HCT116 (cell line): ENCODE measurements around the gene ANKRD39. TPM values are rescaled to one million over a fixed set of nuclear protein-coding genes. Genes with fewer than 3 reads are reported as not detected.

Source experiments
- ATAC-seq: fragments of 200-7000 bp; cut with Tn5 transposase; 2 replicates; pipeline ENCODE4 v1.9.1; 2020; ENCODE audit warnings: mild to moderate bottlenecking, moderate library complexity
- BruUV-seq: library from RNA; stranded (reverse); fragments of 400-500 nt; replicated peaks from 2 replicates; lab custom pipeline; 2021; lab: Mats Ljungman, UMichigan
- CTCF ChIA-PET: fragments of 300-600 bp; sonication (Branson Sonifier 250); formaldehyde crosslinking; loops from one replicate; lab custom pipeline; 2021; ENCODE audit warnings: antibody characterized with exemption; lab: Charles Lee
- POLR2A ChIA-PET: fragments of 300-600, 350-600 bp; sonication (Branson Sonifier 250); formaldehyde crosslinking; loops from one replicate; lab custom pipeline; 2021; ENCODE audit warnings: antibody characterized with exemption; lab: Charles Lee
- RAD21 ChIA-PET, 2 experiments: fragments of 300-600 bp; sonication (Branson Sonifier 250); formaldehyde crosslinking; loops; one replicate each; lab custom pipeline; 2023; ENCODE audit warnings: low total read pairs in 2 of 2; ENCODE audit not compliant: uncharacterized antibody in 2 of 2, unreplicated experiment in 2 of 2, low non-redundant PET in 1 of 2; lab: Charles Lee
- DNase-seq: peaks from one replicate; pipeline ENCODE4 v3.0.0-alpha.2; 2010; ENCODE audit warnings: low read depth, low spot score
- H2AFZ ChIP-seq: fragments of 200-600 bp; shearing (Covaris generic), sonication (generic); 2 replicates; pipeline ENCODE4 v1.6.1; 2017; ENCODE audit warnings: low read depth, mixed run types, mixed read lengths, antibody characterized with exemption, low read length; ENCODE audit not compliant: poor library complexity, severe bottlenecking
- H3K27ac ChIP-seq: 2 replicates; pipeline ENCODE4 v1.5.1; 2012; ENCODE audit warnings: low read depth, low read length
- H3K27me3 ChIP-seq: fragments of 200-600 bp; sonication (generic); 2 replicates; pipeline ENCODE4 v1.6.1; 2016; ENCODE audit warnings: mixed run types, low read length, mixed read lengths; ENCODE audit not compliant: insufficient read depth
- H3K36me3 ChIP-seq, 2 experiments: fragments of 200-500 bp in 1 of 2; fragments of 200-600 bp in 1 of 2; sonication (Bioruptor generic) in 1 of 2; sonication (generic) in 1 of 2; 2 replicates each; pipeline versions ENCODE4 v1.5.1 to v1.6.1; 2014 to 2016; ENCODE audit warnings: low read length in 2 of 2, inconsistent platforms in 1 of 2, mixed read lengths in 1 of 2, mixed run types in 1 of 2; ENCODE audit not compliant: insufficient read depth in 2 of 2, control insufficient read depth in 1 of 2
- H3K4me1 ChIP-seq, 2 experiments: fragments of 200-600 bp in 1 of 2; sonication (generic) in 1 of 2; 2 replicates each; pipeline versions ENCODE4 v1.5.1 to v1.6.1; 2012 to 2017; ENCODE audit warnings: low read length in 2 of 2, inconsistent platforms in 1 of 2, mild to moderate bottlenecking in 1 of 2, mixed read lengths in 1 of 2, mixed run types in 1 of 2, moderate library complexity in 1 of 2; ENCODE audit not compliant: insufficient read depth in 2 of 2, control insufficient read depth in 1 of 2
- H3K4me2 ChIP-seq: fragments of 200-600 bp; sonication (generic); 2 replicates; pipeline ENCODE4 v1.6.1; 2017; ENCODE audit warnings: mixed run types, low read length, mixed read lengths
- H3K4me3 ChIP-seq, 2 experiments: fragments of 200-600 bp in 1 of 2; sonication (generic) in 1 of 2; replicated peaks in 1 of 2; 2 replicates each; pipeline ENCODE4 v1.5.1; 2011 to 2016; ENCODE audit warnings: low read length in 2 of 2, control low read depth in 1 of 2, low read depth in 1 of 2, mild to moderate bottlenecking in 1 of 2, mixed read lengths in 1 of 2, mixed run types in 1 of 2
- H3K79me2 ChIP-seq: fragments of 200-600 bp; sonication (generic); 2 replicates; pipeline ENCODE4 v1.6.1; 2017; ENCODE audit warnings: mild to moderate bottlenecking, mixed run types, low read length, moderate library complexity, mixed read lengths; ENCODE audit not compliant: insufficient read depth
- H3K9ac ChIP-seq: fragments of 200-600 bp; sonication (generic); 2 replicates; pipeline ENCODE4 v1.6.1; 2016; ENCODE audit warnings: low read length, mixed read lengths
- H3K9me2 ChIP-seq: fragments of 200-600 bp; sonication (generic), shearing (Covaris generic); 2 replicates; pipeline ENCODE4 v1.6.1; 2017; ENCODE audit warnings: mixed run types, mild to moderate bottlenecking, moderate library complexity; ENCODE audit not compliant: insufficient read depth
- H3K9me3 ChIP-seq, 2 experiments: fragments of 200-500 bp in 1 of 2; fragments of 200-600 bp in 1 of 2; sonication (Bioruptor generic) in 1 of 2; sonication (generic) in 1 of 2; 2 replicates each; pipeline ENCODE4 v1.6.1; 2014 to 2017; ENCODE audit warnings: low read length in 2 of 2, mixed read lengths in 2 of 2, inconsistent platforms in 1 of 2, low read depth in 1 of 2, mild to moderate bottlenecking in 1 of 2, mixed run types in 1 of 2, moderate library complexity in 1 of 2; ENCODE audit not compliant: control insufficient read depth in 1 of 2, insufficient read depth in 1 of 2
- H4K20me1 ChIP-seq: fragments of 200-600 bp; sonication (generic), shearing (Covaris generic); 2 replicates; pipeline ENCODE4 v1.6.1; 2017; ENCODE audit warnings: mixed run types, mild to moderate bottlenecking, moderate library complexity; ENCODE audit not compliant: insufficient read depth
- CBX3 ChIP-seq: IDR thresholded peaks from 2 replicates; pipeline ENCODE4 v1.6.1; 2012; ENCODE audit warnings: low read depth
- CEBPB ChIP-seq: IDR thresholded peaks from 2 replicates; pipeline ENCODE4 v1.6.1; 2012; ENCODE audit warnings: low read depth
- CTCF ChIP-seq, 3 experiments: fragments of 200-600 bp in 1 of 3; sonication (generic) in 1 of 3; IDR thresholded peaks in 2 of 3; conservative IDR thresholded peaks in 1 of 3; 2 replicates each; pipeline ENCODE4 v1.5.1; 2012 to 2017; ENCODE audit warnings: low read depth in 2 of 3, low read length in 2 of 3, antibody characterized with exemption in 1 of 3, borderline replicate concordance in 1 of 3, control low read depth in 1 of 3, mild to moderate bottlenecking in 1 of 3, mixed read lengths in 1 of 3, mixed run types in 1 of 3, moderate library complexity in 1 of 3; ENCODE audit not compliant: insufficient read depth in 1 of 3
- EGR1 ChIP-seq: IDR thresholded peaks from 2 replicates; pipeline ENCODE4 v1.6.1; 2012; ENCODE audit warnings: low read depth
- FOSL1 ChIP-seq: IDR thresholded peaks from 2 replicates; pipeline ENCODE4 v1.6.1; 2012; ENCODE audit warnings: low read depth
- POLR2AphosphoS5 ChIP-seq: IDR thresholded peaks from 2 replicates; pipeline ENCODE4 v1.6.1; 2011; ENCODE audit warnings: mild to moderate bottlenecking, low read depth, low read length, moderate library complexity
- ZFX ChIP-seq: fragments of 450-650 bp; IDR thresholded peaks from 2 replicates; pipeline ENCODE4 v1.6.1; 2017
- ZNF274 ChIP-seq: fragments of 200-500 bp; sonication (Bioruptor generic); IDR thresholded peaks from 2 replicates; pipeline ENCODE4 v1.6.1; 2014; ENCODE audit warnings: mild to moderate bottlenecking, low read depth, low read length, inconsistent platforms
- intact Hi-C: fragments of 100-400 bp; cut with micrococcal nuclease; formaldehyde crosslinking; loops from 2 replicates; pipeline ENCODE4 v1.10.0; 2022
- total RNA-seq: library from RNA; stranded (reverse); gene quantifications from one replicate; pipeline ENCODE4 v1.2.1, GENCODE V29; 2021; ENCODE audit not compliant: unreplicated experiment

Gene ANKRD39
- total RNA-seq, 1 experiment from 2014 or later: 24.2 TPM

- Histone ChIP-seq H3K4me2 (peak overlapping the region; percentile 95), H4K20me1 (no peaks in the 10 kb centered on the region), H3K4me3 (peak overlapping the region; percentile 66 to 82), H3K27ac (peak overlapping the region; percentile 93; the same call in 1 of the 2 replicates), H3K36me3 (peaks cover 17 to 19% of the 10 kb centered on the region in 2 experiments), H3K79me2 (peaks cover 25% of the 10 kb centered on the region; the same call in 1 of the 2 replicates), H2AFZ (no peak overlapping the region), H3K9me3 (no peaks in the 10 kb centered on the region), H3K9ac (peak overlapping the region; percentile 92; the same call in 1 of the 2 replicates), H3K9me2 (no peaks in the 10 kb centered on the region), H3K4me1 (peaks cover 14 to 24% of the 10 kb centered on the region in 2 experiments), H3K27me3 (no peaks in the 10 kb centered on the region)
- ATAC-seq: no peak
- ChIA-PET POLR2A (no interaction called here), RAD21 (no interaction called here), CTCF (no interaction called here)
- no peak for DNase-seq
- intact Hi-C loops: no loop called here
- no TSS peak for BruUV-seq
- no peak for TF ChIP-seq CTCF (IDR thresholded peaks at IDR 0.05 in 2 of 3, conservative IDR thresholded peaks at IDR 0.05 in 1 of 3; ENCODE audit: borderline replicate concordance in 1 of 3, insufficient read depth in 1 of 3, low read depth in 2 of 3, low read length in 2 of 3)
- no peak for TF ChIP-seq EGR1
- TF ChIP-seq POLR2AphosphoS5: no peak
- TF ChIP-seq CEBPB: no peak
Measured at GRCh38 chr2:96866986-96867755, 9.4 kb upstream of the ANKRD39 start.

GRCh38 chr2:96866586-96866985, 8.8 kb upstream of the ANKRD39 start:
- ChIA-PET POLR2A (no interaction called here), CTCF (no interaction called here), RAD21 (no interaction called here)
- ATAC-seq: no peak
- no peak overlapping the region for H2AFZ ChIP-seq
- no peaks in the 10 kb centered on the region for H3K9me2 ChIP-seq
- no peak overlapping the region for H3K9ac ChIP-seq
- H3K79me2 ChIP-seq: peaks cover 25% of the 10 kb centered on the region; the same call in 1 of the 2 replicates
- H3K36me3 ChIP-seq: peaks cover 21 to 24% of the 10 kb centered on the region in 2 experiments
- no peaks in the 10 kb centered on the region for H4K20me1 ChIP-seq
- intact Hi-C loops: no loop called here
- H3K9me3 ChIP-seq: no peaks in the 10 kb centered on the region
- no peak overlapping the region for H3K27ac ChIP-seq
- BruUV-seq: no TSS peak
- no peak overlapping the region for H3K4me3 ChIP-seq
- DNase-seq: no peak
- TF ChIP-seq ZFX: no peak
- TF ChIP-seq FOSL1: no peak
- no peak for TF ChIP-seq CBX3
- no peak for TF ChIP-seq ZNF274
- no peak for TF ChIP-seq POLR2AphosphoS5
- no peaks in the 10 kb centered on the region for H3K27me3 ChIP-seq
- H3K4me2 ChIP-seq: no peak overlapping the region
- H3K4me1 ChIP-seq: peaks cover 14 to 24% of the 10 kb centered on the region in 2 experiments
